Endothelial cell of umbilical vein (primary cell): ENCODE data around the gene CBLN3. TPM values are rescaled to one million over a fixed set of nuclear protein-coding genes. Genes with fewer than 3 reads are reported as not detected.

Experiments used
- BruUV-seq: library from RNA; stranded (reverse); fragments of 400-500 nt; replicated peaks from 2 replicates; lab custom pipeline; 2021; lab: Mats Ljungman, UMichigan
- CTCF ChIA-PET: fragments of 300-600, 350-600 bp; sonication (Branson Sonifier 250); formaldehyde crosslinking; loops from one replicate; lab custom pipeline; 2021; ENCODE audit warnings: antibody characterized with exemption, inconsistent platforms; lab: Charles Lee
- POLR2A ChIA-PET: fragments of 300-600, 350-600 bp; sonication (Branson Sonifier 250); formaldehyde crosslinking; loops from one replicate; lab custom pipeline; 2021; ENCODE audit warnings: antibody characterized with exemption, inconsistent platforms; lab: Charles Lee
- DNase-seq: peaks from one replicate; pipeline ENCODE4 v3.0.0-alpha.2; 2011; ENCODE audit warnings: low read depth, low spot score
- FAIRE-seq: peaks from 2 replicates; lab custom pipeline; 2011; peaks lifted over from hg19 to GRCh38; lab: Jason Lieb, UNC
- H2AFZ ChIP-seq: 2 replicates; pipeline ENCODE4 v1.6.0; 2012; ENCODE audit warnings: low read depth, low read length, control low read depth, inconsistent platforms
- H3K27ac ChIP-seq: 2 replicates; pipeline ENCODE4 v1.5.1; 2011; ENCODE audit warnings: low read depth, mild to moderate bottlenecking, control low read depth, low read length, moderate library complexity; ENCODE audit not compliant: insufficient read depth
- H3K27me3 ChIP-seq, 2 experiments: 2 replicates each; pipeline versions ENCODE4 v1.6.0 to v1.6.1; 2011; ENCODE audit warnings: low read length in 2 of 2, mixed read lengths in 1 of 2; ENCODE audit not compliant: control insufficient read depth in 2 of 2, insufficient read depth in 2 of 2
- H3K36me3 ChIP-seq, 2 experiments: 2 replicates in 1 of 2; 3 replicates in 1 of 2; pipeline ENCODE4 v1.5.1; 2011; ENCODE audit warnings: low read length in 2 of 2, mild to moderate bottlenecking in 1 of 2, moderate library complexity in 1 of 2; ENCODE audit not compliant: control insufficient read depth in 2 of 2, insufficient read depth in 2 of 2; ENCODE audit errors: extremely low read depth in 1 of 2
- H3K4me1 ChIP-seq: 3 replicates; pipeline ENCODE4 v1.5.1; 2011; ENCODE audit warnings: mild to moderate bottlenecking, low read length; ENCODE audit not compliant: control insufficient read depth, insufficient read depth; ENCODE audit errors: extremely low read depth
- H3K4me2 ChIP-seq: 2 replicates; pipeline ENCODE4 v1.6.1; 2011; ENCODE audit warnings: low read length, control low read depth, mixed read lengths; ENCODE audit not compliant: insufficient read depth
- H3K4me3 ChIP-seq, 3 experiments: fragments of 200-600 bp in 1 of 3; sonication (generic), shearing (Covaris generic) in 1 of 3; replicated peaks in 1 of 3; 2 replicates each; pipeline ENCODE4 v1.5.1; 2011 to 2016; ENCODE audit warnings: control low read depth in 3 of 3, low read length in 3 of 3, mild to moderate bottlenecking in 2 of 3, inconsistent platforms in 1 of 3, low read depth in 1 of 3, moderate library complexity in 1 of 3; ENCODE audit not compliant: insufficient read depth in 1 of 3
- H3K79me2 ChIP-seq: 2 replicates; pipeline ENCODE4 v1.6.0; 2012; ENCODE audit warnings: low read length, inconsistent platforms; ENCODE audit not compliant: control insufficient read depth, insufficient read depth
- H3K9ac ChIP-seq: replicated peaks from 2 replicates; pipeline ENCODE3; 2011; ENCODE audit warnings: low read length, control low read depth; ENCODE audit not compliant: insufficient read depth; ENCODE audit errors: extremely low read depth
- H3K9me1 ChIP-seq: replicated peaks from 3 replicates; pipeline ENCODE4 v1.6.0; 2011; ENCODE audit warnings: mild to moderate bottlenecking, low read length; ENCODE audit not compliant: control insufficient read depth, insufficient read depth; ENCODE audit errors: extremely low read depth
- H3K9me3 ChIP-seq: replicated peaks from 2 replicates; pipeline ENCODE4 v1.5.1; 2012; ENCODE audit warnings: low read length, inconsistent platforms; ENCODE audit not compliant: control insufficient read depth, insufficient read depth
- H4K20me1 ChIP-seq: replicated peaks from 2 replicates; pipeline ENCODE3; 2011; ENCODE audit warnings: mild to moderate bottlenecking, low read length; ENCODE audit not compliant: control insufficient read depth, insufficient read depth; ENCODE audit errors: extremely low read depth
- EZH2 ChIP-seq: IDR thresholded peaks from 2 replicates; pipeline ENCODE4 v1.6.1; 2012; ENCODE audit warnings: borderline replicate concordance, low read depth, mild to moderate bottlenecking, moderate library complexity, low read length, inconsistent platforms; ENCODE audit not compliant: severe bottlenecking
- FOS ChIP-seq: IDR thresholded peaks from 2 replicates; pipeline ENCODE4 v1.6.1; 2011; ENCODE audit warnings: mild to moderate bottlenecking, low read length, moderate library complexity, borderline replicate concordance; ENCODE audit not compliant: insufficient read depth
- GATA2 ChIP-seq: IDR thresholded peaks from 2 replicates; pipeline ENCODE4 v1.7.0; 2011; ENCODE audit warnings: low read depth, mild to moderate bottlenecking, moderate library complexity, mixed read lengths, low read length; ENCODE audit not compliant: insufficient read length, insufficient read depth
- JUN ChIP-seq: IDR thresholded peaks from 2 replicates; pipeline ENCODE4 v1.6.1; 2011; ENCODE audit warnings: borderline replicate concordance, low read depth; ENCODE audit not compliant: insufficient read length, insufficient read depth
- MYC ChIP-seq: IDR thresholded peaks from one replicate; pipeline ENCODE4 v1.6.1; 2011; ENCODE audit warnings: mild to moderate bottlenecking, low read depth, low read length
- POLR2A ChIP-seq: IDR thresholded peaks from 2 replicates; pipeline ENCODE4 v1.6.1; 2012; ENCODE audit warnings: low read depth, mild to moderate bottlenecking, control low read depth, low read length
- POLR2AphosphoS5 ChIP-seq: IDR thresholded peaks from 2 replicates; pipeline ENCODE4 v1.6.1; 2012; ENCODE audit warnings: low read depth, mild to moderate bottlenecking, control low read depth, low read length, moderate library complexity; ENCODE audit not compliant: insufficient read depth
- dilution Hi-C: fragments of 300-500 bp; cut with MboI; formaldehyde crosslinking; loops from one replicate; pipeline ENCODE4 v1.15.0; 2019; ENCODE audit warnings: low sequenced_read_pairs; ENCODE audit not compliant: extremely low pct_ligation_motif_present
- intact Hi-C: fragments of 100-400 bp; cut with micrococcal nuclease; formaldehyde crosslinking; loops from one replicate; pipeline ENCODE4 v1.10.0; 2022
- polyA plus RNA-seq, 4 experiments: library from polyadenylated mRNA; depleted of rRNA in 3 of 4; stranded (reverse) in 3 of 4; unstranded in 1 of 4; fragments of >200 nt; gene quantifications; 2 replicates each; pipeline versions ENCODE4 v1.2.1 to v1.2.3, GENCODE V29; 2011 to 2012; ENCODE audit warnings: missing spikeins in 1 of 4
- total RNA-seq: library from RNA; stranded (reverse); gene quantifications from 2 replicates; pipeline ENCODE4 v1.2.3, GENCODE V29; 2021
- TF ChIP-seq, protein P1 (sequence below): IDR thresholded peaks from 2 replicates; pipeline ENCODE4 v1.6.1; 2011; ENCODE audit not compliant: insufficient read depth, insufficient read length
- TF ChIP-seq, protein P2 (sequence below), 2 donors: IDR thresholded peaks; 1 replicate in 1 of 2; 2 replicates in 1 of 2; pipeline ENCODE4 v1.5.1; 2011; ENCODE audit warnings: low read length in 2 of 2, mild to moderate bottlenecking in 2 of 2, moderate library complexity in 2 of 2, control low read depth in 1 of 2, inconsistent platforms in 1 of 2, low read depth in 1 of 2; ENCODE audit not compliant: insufficient read depth in 1 of 2; ENCODE audit errors: extremely low read depth in 1 of 2

CBLN3 gene
- total and polyA plus RNA-seq, 2 donors (not counting 3 experiments of a cell fraction or from before 2014, with no cell fraction given), result 7.9 to 8.6 TPM

DNA sequence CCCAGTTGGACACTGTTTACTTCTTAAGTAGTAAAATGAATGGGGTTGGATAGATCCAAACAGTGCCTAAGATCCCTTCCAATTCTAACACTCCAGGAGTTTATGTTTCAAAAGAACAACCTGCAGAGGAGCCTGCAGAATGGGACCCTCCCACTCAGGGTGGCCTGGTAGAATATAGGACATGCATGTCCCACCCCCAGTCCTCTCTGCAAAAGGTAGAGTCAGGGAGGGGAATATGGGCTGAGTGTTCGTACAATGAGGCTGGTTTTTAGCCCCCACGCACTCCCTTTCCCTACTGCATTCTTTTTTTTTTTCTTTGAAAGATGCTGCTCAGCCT, 42.5 kb downstream of the CBLN3 start:
- H2AFZ ChIP-seq, result no peak overlapping the region
- BruUV-seq, result no TSS peak
- ChIA-PET POLR2A (no interaction called here), CTCF (interaction anchor here (0.9 to 2.8 kb wide), 3 partner anchors 21 to 53 kb away, joined by 3 to 6 read pairs (median 4); no protein-coding TSS in a partner anchor)
- no peaks in the 10 kb centered on the region for H3K79me2 ChIP-seq
- H3K9me3 ChIP-seq, result no peaks in the 10 kb centered on the region
- FAIRE-seq (no peak), DNase-seq (no peak)
- intact Hi-C loops (no loop called here), dilution Hi-C loops (no loop called here)
- TF ChIP-seq POLR2AphosphoS5, result no peak
- TF ChIP-seq JUN, result no peak
- no peak for TF ChIP-seq MYC
- TF ChIP-seq, protein P1, sequence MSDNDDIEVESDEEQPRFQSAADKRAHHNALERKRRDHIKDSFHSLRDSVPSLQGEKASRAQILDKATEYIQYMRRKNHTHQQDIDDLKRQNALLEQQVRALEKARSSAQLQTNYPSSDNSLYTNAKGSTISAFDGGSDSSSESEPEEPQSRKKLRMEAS, result no peak
- no peak for TF ChIP-seq POLR2A
- TF ChIP-seq GATA2, result no peak
- TF ChIP-seq, protein P2, sequence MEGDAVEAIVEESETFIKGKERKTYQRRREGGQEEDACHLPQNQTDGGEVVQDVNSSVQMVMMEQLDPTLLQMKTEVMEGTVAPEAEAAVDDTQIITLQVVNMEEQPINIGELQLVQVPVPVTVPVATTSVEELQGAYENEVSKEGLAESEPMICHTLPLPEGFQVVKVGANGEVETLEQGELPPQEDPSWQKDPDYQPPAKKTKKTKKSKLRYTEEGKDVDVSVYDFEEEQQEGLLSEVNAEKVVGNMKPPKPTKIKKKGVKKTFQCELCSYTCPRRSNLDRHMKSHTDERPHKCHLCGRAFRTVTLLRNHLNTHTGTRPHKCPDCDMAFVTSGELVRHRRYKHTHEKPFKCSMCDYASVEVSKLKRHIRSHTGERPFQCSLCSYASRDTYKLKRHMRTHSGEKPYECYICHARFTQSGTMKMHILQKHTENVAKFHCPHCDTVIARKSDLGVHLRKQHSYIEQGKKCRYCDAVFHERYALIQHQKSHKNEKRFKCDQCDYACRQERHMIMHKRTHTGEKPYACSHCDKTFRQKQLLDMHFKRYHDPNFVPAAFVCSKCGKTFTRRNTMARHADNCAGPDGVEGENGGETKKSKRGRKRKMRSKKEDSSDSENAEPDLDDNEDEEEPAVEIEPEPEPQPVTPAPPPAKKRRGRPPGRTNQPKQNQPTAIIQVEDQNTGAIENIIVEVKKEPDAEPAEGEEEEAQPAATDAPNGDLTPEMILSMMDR (IDR thresholded peaks at IDR 0.05; ENCODE audit: extremely low read depth in 1 of 2, insufficient read depth in 1 of 2, low read depth in 1 of 2, low read length in 2 of 2), result no peak
- TF ChIP-seq FOS, result no peak
- no peak for TF ChIP-seq EZH2
- no peak overlapping the region for H3K4me2 ChIP-seq
- no peaks in the 10 kb centered on the region for H4K20me1 ChIP-seq
- no peak overlapping the region for H3K9ac ChIP-seq
- H3K36me3 ChIP-seq, result no peaks in the 10 kb centered on the region
- H3K27ac ChIP-seq, result no peak overlapping the region
- H3K4me1 ChIP-seq, result peaks cover 13% of the 10 kb centered on the region
- H3K9me1 ChIP-seq, result no peaks in the 10 kb centered on the region
- H3K27me3 ChIP-seq, result peaks cover 1 to 11% of the 10 kb centered on the region in 2 experiments
- H3K4me3 ChIP-seq, result no peak overlapping the region
